Heart right ventricle (tissue), 16 donors: ENCODE results near the gene ZSWIM8. TPM values are rescaled to one million over a fixed set of nuclear protein-coding genes. Genes with fewer than 3 reads are reported as not detected.

Source experiments
- ATAC-seq, 8 donors: fragments of 200-7000 bp; cut with Tn5 transposase; one replicate each; pipeline ENCODE4 v1.9.1; 2020; ENCODE audit warnings: mild to moderate bottlenecking in 8 of 8, moderate library complexity in 8 of 8, moderate number of reproducible peaks in 1 of 8
- DNase-seq, 2 donors: peaks; one replicate each; pipeline ENCODE4 v3.0.0-alpha.2; 2020
- H3K27ac ChIP-seq, 10 donors: fragments of 200-600 bp; sonication (generic) in 2 of 10; one replicate each; pipeline versions ENCODE4 v1.5.0 to v1.8.0; 2020 to 2022; ENCODE audit warnings: mild to moderate bottlenecking in 3 of 10
- H3K27me3 ChIP-seq, 7 donors: fragments of 200-600 bp; one replicate each; pipeline ENCODE4 v1.8.0; 2021 to 2022; ENCODE audit warnings: mild to moderate bottlenecking in 2 of 7
- H3K36me3 ChIP-seq, 9 donors: fragments of 200-600 bp; sonication (generic) in 1 of 9; one replicate each; pipeline versions ENCODE4 v1.5.0 to v1.8.0; 2020 to 2022; ENCODE audit warnings: mild to moderate bottlenecking in 2 of 9
- H3K4me1 ChIP-seq, 9 donors: fragments of 200-600 bp; sonication (generic) in 1 of 9; one replicate each; pipeline versions ENCODE4 v1.5.0 to v1.8.0; 2020 to 2022; ENCODE audit warnings: mild to moderate bottlenecking in 4 of 9
- H3K4me3 ChIP-seq, 10 donors: fragments of 200-600 bp; sonication (generic) in 2 of 10; one replicate each; pipeline versions ENCODE4 v1.5.0 to v1.8.0; 2020 to 2022; ENCODE audit warnings: mild to moderate bottlenecking in 7 of 10, moderate library complexity in 2 of 10
- H3K9me3 ChIP-seq, 11 donors: fragments of 200-600 bp in 10 of 11; sonication (generic) in 2 of 11; one replicate each; pipeline versions ENCODE4 v1.5.0 to v1.8.0; 2013 to 2022; ENCODE audit warnings: mild to moderate bottlenecking in 2 of 11, control low read depth in 1 of 11, moderate library complexity in 1 of 11
- WGBS, 2 donors: extraction: QIAGEN DNeasy Blood & Tissue Kit; methylation state at CpG; one replicate each; pipeline ENCODE4 v1.1.7; 2013; ENCODE audit warnings: inconsistent platforms in 1 of 2; 5-methylcytosine and 5-hydroxymethylcytosine counted together
- intact Hi-C, 10 donors: fragments of 100-400 bp; cut with DNase I; formaldehyde crosslinking; loops; one replicate each; pipeline versions ENCODE4 v1.11.1 to v1.14.2; 2022
- polyA plus RNA-seq, 2 donors: library from polyadenylated mRNA; stranded (reverse); fragments of 200-250 nt; gene quantifications; one replicate each; pipeline ENCODE4 v1.2.3, GENCODE V29; 2013
- total RNA-seq, 10 donors: library from RNA; stranded (reverse); fragmentation: NEBNext Ultra II Directional in 3 of 10; extraction: Animal tissue kit (Norgen Biotek cat#: 25700) in 3 of 10; gene quantifications; one replicate each; pipeline versions ENCODE4 v1.2.1 to v1.2.4, GENCODE V29; 2021 to 2023
- TF ChIP-seq, protein P1 (sequence below), 9 donors: fragments of 200-600 bp; sonication (generic) in 2 of 9; IDR thresholded peaks; one replicate each; pipeline versions ENCODE4 v1.5.0 to v1.8.0; 2021 to 2022; ENCODE audit warnings: antibody characterized with exemption in 9 of 9, mild to moderate bottlenecking in 5 of 9, moderate library complexity in 1 of 9
- donor health status: Arrhythmogenic right ventricular cardiomyopathy.
- donor health status: ischemic (EF 13 %, LVEDD 7.1; RV severe dilation, severe dysfunction).
- donor health status: healthy with polysubstance abuse.
- donor health status: DM: no; HTN: yes; CAD: no.
- donor health status: DM: no; HTN: no; CAD: no.
- donor health status: ischemic (EF 25% LVEDD 6.9; RV normal size, moderate dysfunction).
- donor health status: ischemic (EF 25% LVEDD 5.7; RV mildly dilated, moderate dysfunction).
- donor health status: healthy.
- donor health status: DM: yes; HTN: yes; CAD: no.
- donor health status: Ischemic cardiomyopathy.
- donor health status: ischemic (EF 35%, LVEDD 5.7; RV mildly dilated, moderate dysfunction).
- donor health status: nonischemic (EF 11% LVEDD 7.7; RV severe dilation, severe dysfunction).
- donor health status: DM: yes; HTN: yes; CAD: no.
- donor health status: PGD.
- donor health status: ischemic (EF 29% LVEDD 5.4; RV normal size, mild dysfunction).
- donor health status: nonischemic (EF 23%, LVEDD 6.1; RV moderate dilation, normal function).

Gene ZSWIM8
- total and polyA plus RNA-seq, 12 donors: 35.2 to 139 (median 47.0) TPM

DNA sequence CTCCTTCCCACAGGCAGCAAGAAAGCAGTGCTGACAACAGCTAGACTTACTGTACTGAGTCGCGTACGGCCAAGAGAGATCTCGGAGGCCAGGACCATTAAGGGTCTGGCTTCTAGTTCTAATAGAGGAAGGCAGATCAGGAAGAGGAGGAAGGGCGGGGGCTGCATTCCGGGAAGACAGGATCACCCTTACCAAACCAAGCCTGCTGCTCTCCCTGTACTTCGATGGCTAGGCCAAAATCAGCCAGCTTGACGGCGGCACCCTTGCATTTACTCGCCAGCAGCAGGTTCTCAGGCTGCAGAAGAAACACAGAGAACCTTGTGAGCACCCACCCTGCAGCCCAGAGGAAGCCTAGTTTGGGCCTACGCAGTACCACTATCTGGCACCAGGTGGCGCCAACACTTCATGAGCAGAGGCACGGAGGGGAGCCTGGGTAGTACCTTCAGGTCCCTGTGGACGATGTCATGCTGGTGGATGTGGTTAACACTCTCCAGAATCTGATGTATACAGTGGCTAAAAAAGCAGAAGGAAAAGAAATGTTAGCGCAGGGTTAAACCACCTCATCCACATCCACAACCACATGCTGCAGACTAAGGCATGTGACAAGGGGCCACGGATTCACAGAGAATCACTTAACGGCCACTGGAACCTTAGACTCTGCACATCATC lies 63.5 kb downstream of the ZSWIM8 start:
- H3K36me3 ChIP-seq: peaks cover 0 to 90% (median 16%) of the 10 kb centered on the region in 9 donors
- intact Hi-C loops: loop anchor here (1.0 to 5.0 kb wide), 3 partner anchors 30 to 33 kb away; no protein-coding TSS in a partner anchor
- TF ChIP-seq, protein P1, sequence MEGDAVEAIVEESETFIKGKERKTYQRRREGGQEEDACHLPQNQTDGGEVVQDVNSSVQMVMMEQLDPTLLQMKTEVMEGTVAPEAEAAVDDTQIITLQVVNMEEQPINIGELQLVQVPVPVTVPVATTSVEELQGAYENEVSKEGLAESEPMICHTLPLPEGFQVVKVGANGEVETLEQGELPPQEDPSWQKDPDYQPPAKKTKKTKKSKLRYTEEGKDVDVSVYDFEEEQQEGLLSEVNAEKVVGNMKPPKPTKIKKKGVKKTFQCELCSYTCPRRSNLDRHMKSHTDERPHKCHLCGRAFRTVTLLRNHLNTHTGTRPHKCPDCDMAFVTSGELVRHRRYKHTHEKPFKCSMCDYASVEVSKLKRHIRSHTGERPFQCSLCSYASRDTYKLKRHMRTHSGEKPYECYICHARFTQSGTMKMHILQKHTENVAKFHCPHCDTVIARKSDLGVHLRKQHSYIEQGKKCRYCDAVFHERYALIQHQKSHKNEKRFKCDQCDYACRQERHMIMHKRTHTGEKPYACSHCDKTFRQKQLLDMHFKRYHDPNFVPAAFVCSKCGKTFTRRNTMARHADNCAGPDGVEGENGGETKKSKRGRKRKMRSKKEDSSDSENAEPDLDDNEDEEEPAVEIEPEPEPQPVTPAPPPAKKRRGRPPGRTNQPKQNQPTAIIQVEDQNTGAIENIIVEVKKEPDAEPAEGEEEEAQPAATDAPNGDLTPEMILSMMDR (IDR thresholded peaks at IDR 0.05): peak; percentile 98 to 100 (median 100)
- DNase-seq (peak; percentile 88), ATAC-seq (peak; percentile 84 to 95 (median 91))
- 35 to 41% methylated on average over 17 of the region's 17 CpGs for WGBS, 2 donors
- H3K9me3 ChIP-seq: no peaks in the 10 kb centered on the region
- H3K4me1 ChIP-seq: peaks cover 0 to 34% (median 22%) of the 10 kb centered on the region in 9 donors
- H3K27ac ChIP-seq: peak overlapping the region; percentile 3 to 78 (median 58)
- peak overlapping the region in 4 of 10 donors; percentile 8 to 23 (median 18) for H3K4me3 ChIP-seq
- H3K27me3 ChIP-seq: no peaks in the 10 kb centered on the region

DNA sequence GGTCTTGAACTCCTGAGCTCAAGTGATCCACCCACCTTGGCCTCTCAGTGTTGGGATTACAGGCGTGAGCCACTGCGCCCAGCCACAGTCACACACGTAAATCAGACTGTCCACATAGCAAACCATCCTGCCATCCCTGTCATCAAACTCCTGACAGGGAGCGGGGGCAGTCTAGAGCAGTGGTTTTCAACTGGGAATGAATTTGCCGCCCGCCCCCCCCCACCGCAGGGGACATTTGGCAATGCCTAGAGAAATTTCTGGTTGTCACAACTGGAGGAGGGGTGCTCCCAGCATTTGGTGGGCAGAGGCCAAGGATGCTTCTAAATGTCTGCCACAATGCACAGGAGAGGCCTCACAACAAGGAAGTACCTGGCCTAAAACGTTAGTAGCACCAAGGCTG lies 64.8 kb downstream of the ZSWIM8 start:
- H3K27me3 ChIP-seq: no peaks in the 10 kb centered on the region
- H3K36me3 ChIP-seq: peaks cover 0 to 92% (median 16%) of the 10 kb centered on the region in 9 donors
- no peak overlapping the region for H3K4me3 ChIP-seq
- 90% methylated on average over 8 of the region's 8 CpGs for WGBS, 2 donors
- H3K27ac ChIP-seq: peak overlapping the region in 8 of 10 donors; percentile 6 to 70 (median 28)
- no peaks in the 10 kb centered on the region for H3K9me3 ChIP-seq
- intact Hi-C loops: no loop called here
- ATAC-seq: no peak
- no peak for DNase-seq
- TF ChIP-seq, protein P1 (IDR thresholded peaks at IDR 0.05): no peak
- H3K4me1 ChIP-seq: peaks cover 0 to 34% (median 22%) of the 10 kb centered on the region in 9 donors

DNA sequence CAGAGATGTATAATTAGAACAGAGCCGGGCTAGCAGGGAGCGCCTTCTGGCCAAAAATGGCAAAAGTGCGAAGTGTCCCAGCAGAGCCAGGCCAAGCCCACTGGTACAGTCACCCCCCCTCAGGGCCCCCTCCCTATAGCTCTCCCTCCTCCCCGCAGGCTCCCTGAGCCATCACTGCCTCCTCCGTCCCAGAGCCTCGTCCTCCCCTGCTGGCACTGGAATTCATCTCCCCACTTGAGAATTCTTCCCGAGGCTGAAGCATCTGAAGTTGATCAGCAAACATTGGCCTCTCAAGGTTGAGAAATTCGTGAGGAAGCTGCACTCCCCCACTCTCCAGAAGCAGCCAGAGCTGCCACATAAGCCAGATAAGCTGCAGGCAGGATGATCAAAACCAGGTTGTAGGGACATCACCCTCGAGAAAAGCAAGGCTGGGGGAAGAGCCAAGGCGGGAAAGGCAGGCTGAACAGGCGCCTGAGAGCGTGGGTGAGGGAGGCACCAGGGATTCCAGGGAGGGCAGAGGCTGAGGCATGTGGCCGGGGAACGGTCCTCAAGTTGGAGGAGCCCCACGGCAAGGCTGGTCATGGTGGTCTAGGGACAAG lies 65.6 kb downstream of the ZSWIM8 start:
- DNase-seq: peak in 1 of 2 donors; percentile 33
- 66 to 70% methylated on average over 15 of the region's 15 CpGs for WGBS, 2 donors
- TF ChIP-seq, protein P1 (IDR thresholded peaks at IDR 0.05): no peak
- peak in 7 of 8 donors; percentile 18 to 53 (median 48) for ATAC-seq
- intact Hi-C loops: no loop called here
- no peaks in the 10 kb centered on the region for H3K9me3 ChIP-seq
- no peak overlapping the region for H3K4me3 ChIP-seq
- H3K27me3 ChIP-seq: no peaks in the 10 kb centered on the region
- peak overlapping the region in 8 of 10 donors; percentile 6 to 70 (median 32) for H3K27ac ChIP-seq
- peaks cover 0 to 92% (median 16%) of the 10 kb centered on the region in 9 donors for H3K36me3 ChIP-seq
- peaks cover 0 to 34% (median 22%) of the 10 kb centered on the region in 9 donors for H3K4me1 ChIP-seq

Other genes starting within 250 kb of the ZSWIM8 start
- 10 to 100 TPM; 14.5 to 34.5 (median 19.4) TPM for gene USP54, start 194.3 kb upstream of the ZSWIM8 start, total RNA-seq
- gene USP54, start 194.3 kb upstream of the ZSWIM8 start, polyA plus RNA-seq: 10 to 100 TPM in 1 of 2 donors, 1 to 10 TPM in 1; 7.9 to 16.3 TPM
- gene MYOZ1, start 144.1 kb upstream of the ZSWIM8 start, total RNA-seq: 1 to 10 TPM in 5 of 10 donors, under 1 TPM in 5; 0.41 to 3.4 (median 0.98) TPM
- gene MYOZ1, start 144.1 kb upstream of the ZSWIM8 start, polyA plus RNA-seq: under 1 TPM; 0.51 to 0.54 TPM
- gene SYNPO2L, start 129.6 kb upstream of the ZSWIM8 start, total RNA-seq: 100 to 1,000 TPM; 120 to 833 (median 469) TPM
- gene SYNPO2L, start 129.6 kb upstream of the ZSWIM8 start, polyA plus RNA-seq: 100 to 1,000 TPM in 1 of 2 donors, 10 to 100 TPM in 1; 61.6 to 147 TPM
- 1 to 10 TPM; 2.4 to 4.2 (median 3.4) TPM for gene AGAP5, start 87.5 kb upstream of the ZSWIM8 start, total RNA-seq
- gene AGAP5, start 87.5 kb upstream of the ZSWIM8 start, polyA plus RNA-seq: 10 to 100 TPM in 1 of 2 donors, 1 to 10 TPM in 1; 1.8 to 15.1 TPM
- 10 to 100 TPM; 44.5 to 59.7 (median 51.5) TPM for gene SEC24C, start 41.2 kb upstream of the ZSWIM8 start, total RNA-seq
- gene SEC24C, start 41.2 kb upstream of the ZSWIM8 start, polyA plus RNA-seq: 10 to 100 TPM; 33.4 to 34.6 TPM
- gene CHCHD1, start 3.6 kb upstream of the ZSWIM8 start, total RNA-seq: 10 to 100 TPM; 18.6 to 31.4 (median 21.5) TPM
- gene CHCHD1, start 3.6 kb upstream of the ZSWIM8 start, polyA plus RNA-seq: 10 to 100 TPM; 48.2 to 82.1 TPM
- gene NDST2, start 26.0 kb downstream of the ZSWIM8 start, total RNA-seq: 10 to 100 TPM in 8 of 10 donors, 1 to 10 TPM in 2; 8.3 to 15.7 (median 11.5) TPM
- 10 to 100 TPM in 1 of 2 donors, 1 to 10 TPM in 1; 7.2 to 12.9 TPM for gene NDST2, start 26.0 kb downstream of the ZSWIM8 start, polyA plus RNA-seq
- 10 to 100 TPM in 9 of 10 donors, 1 to 10 TPM in 1; 9.4 to 16.7 (median 12.7) TPM for gene CAMK2G, start 88.9 kb downstream of the ZSWIM8 start, total RNA-seq
- 1 to 10 TPM; 8.5 to 9.9 TPM for gene CAMK2G, start 88.9 kb downstream of the ZSWIM8 start, polyA plus RNA-seq
- gene PLAU, start 125.5 kb downstream of the ZSWIM8 start, total RNA-seq: 10 to 100 TPM in 2 of 10 donors, 1 to 10 TPM in 8; 4.4 to 44.3 (median 9.1) TPM
- gene PLAU, start 125.5 kb downstream of the ZSWIM8 start, polyA plus RNA-seq: 10 to 100 TPM in 1 of 2 donors, 1 to 10 TPM in 1; 5.6 to 10.4 TPM
- gene VCL, start 212.5 kb downstream of the ZSWIM8 start, total RNA-seq: 100 to 1,000 TPM; 210 to 369 (median 251) TPM
- gene VCL, start 212.5 kb downstream of the ZSWIM8 start, polyA plus RNA-seq: 100 to 1,000 TPM; 117 to 190 TPM